Activated CD8-positive, alpha-beta T cell treated with anti-CD3 and anti-CD28 coated beads, Interleukin-2, amount 10 ng/mL, durations not matched to agents 7 days and 5 days (primary cell): ENCODE measurements around the gene BCL2L1. TPM values are rescaled to one million over a fixed set of nuclear protein-coding genes. Genes with fewer than 3 reads are reported as not detected.

Experiments used
- ATAC-seq: fragments of 150-1000 bp; cut with Tn5 transposase; one replicate; pipeline ENCODE4 v1.10.0; 2021; ENCODE audit warnings: moderate library complexity
- CTCF ChIA-PET: fragments of 350-600 bp; sonication (Branson Sonifier 250); formaldehyde crosslinking; loops from one replicate; lab custom pipeline; 2021; ENCODE audit warnings: antibody characterized with exemption; lab: Charles Lee
- POLR2A ChIA-PET: fragments of 350-600 bp; sonication (Branson Sonifier 250); formaldehyde crosslinking; loops from one replicate; lab custom pipeline; 2021; ENCODE audit warnings: antibody characterized with exemption; lab: Charles Lee
- DNase-seq: peaks from one replicate; pipeline ENCODE4 v3.0.0-alpha.2; 2020
- H3K27ac Mint-ChIP-seq: one replicate; pipeline ENCODE4 v1.8.0; 2021; ENCODE audit warnings: mild to moderate bottlenecking, mixed read lengths
- H3K27me3 Mint-ChIP-seq: one replicate; pipeline ENCODE4 v1.8.0; 2021; ENCODE audit warnings: low read depth, mixed read lengths
- H3K36me3 Mint-ChIP-seq: one replicate; pipeline ENCODE4 v1.8.0; 2021; ENCODE audit warnings: low read depth, mixed read lengths
- H3K4me1 Mint-ChIP-seq: one replicate; pipeline ENCODE4 v1.8.0; 2021; ENCODE audit warnings: low read depth, mixed read lengths
- H3K4me3 Mint-ChIP-seq: one replicate; pipeline ENCODE4 v1.8.0; 2021; ENCODE audit warnings: mild to moderate bottlenecking, mixed read lengths
- H3K9me3 Mint-ChIP-seq: one replicate; pipeline ENCODE4 v1.8.0; 2022; ENCODE audit warnings: mixed read lengths; ENCODE audit not compliant: insufficient read depth
- total RNA-seq, 2 experiments: library from RNA; stranded (reverse); gene quantifications; one replicate each; pipeline ENCODE4 v1.2.3, GENCODE V29; 2021

BCL2L1 gene
- total RNA-seq, 2 experiments from 2014 or later, result 71.4 to 73.0 TPM

DNA sequence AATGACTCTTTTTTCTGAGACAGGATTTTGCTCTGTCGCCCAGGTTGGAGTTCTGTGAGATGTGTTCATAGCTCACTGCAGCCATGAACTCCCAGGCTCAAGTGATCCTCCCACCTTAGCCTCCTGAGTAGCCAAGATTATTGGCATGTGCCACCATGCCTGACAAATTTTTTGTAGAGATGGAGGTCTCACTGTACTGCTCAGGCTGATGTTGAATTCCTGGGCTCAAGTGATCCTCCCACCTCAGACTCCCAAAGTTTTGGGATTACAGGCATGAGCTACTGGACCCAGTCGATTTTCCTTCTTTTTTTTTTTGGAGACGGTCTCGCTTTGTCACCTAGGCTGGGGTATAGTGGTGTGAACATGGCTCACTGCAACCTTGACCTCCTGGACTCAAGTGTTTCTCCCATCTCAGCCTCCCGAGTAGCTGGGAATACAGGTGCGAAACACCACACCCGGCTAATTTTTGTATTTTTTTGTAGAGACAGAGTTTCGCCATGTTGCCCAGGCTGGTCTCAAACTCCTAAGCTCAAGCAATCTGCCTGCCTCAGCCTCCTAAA lies 24.3 kb downstream of the BCL2L1 start:
- peak overlapping the region; percentile 84 for H3K27ac Mint-ChIP-seq
- no peak for DNase-seq
- H3K4me1 Mint-ChIP-seq, result peaks cover 69% of the 10 kb centered on the region
- no peaks in the 10 kb centered on the region for H3K27me3 Mint-ChIP-seq
- H3K36me3 Mint-ChIP-seq, result peaks cover 60% of the 10 kb centered on the region
- ChIA-PET POLR2A (interaction anchor here (1.1 to 4.9 kb wide), 5 partner anchors 11 to 23 kb away, joined by 3 to 44 read pairs (median 22); partner anchors contain the start of gene BCL2L1), CTCF (interaction anchor here (0.9 to 4.5 kb wide), 6 partner anchors 12 to 37 kb away, joined by 3 to 54 read pairs (median 10); partner anchors contain the start of gene BCL2L1)
- H3K9me3 Mint-ChIP-seq, result no peaks in the 10 kb centered on the region
- no peak overlapping the region for H3K4me3 Mint-ChIP-seq
- ATAC-seq, result no peak

GRCh38 chr20:31695849-31696804 lies 26.5 kb downstream of the BCL2L1 start:
- peaks cover 73% of the 10 kb centered on the region for H3K4me1 Mint-ChIP-seq
- H3K27me3 Mint-ChIP-seq, result no peaks in the 10 kb centered on the region
- DNase-seq, result no peak
- H3K36me3 Mint-ChIP-seq, result peaks cover 59% of the 10 kb centered on the region
- H3K9me3 Mint-ChIP-seq, result no peaks in the 10 kb centered on the region
- H3K27ac Mint-ChIP-seq, result peak overlapping the region; percentile 23
- no peak overlapping the region for H3K4me3 Mint-ChIP-seq
- no peak for ATAC-seq
- POLR2A ChIA-PET, result interaction anchor here (0.6 to 1.0 kb wide), 2 partner anchors 20 to 1407 kb away, joined by 3 to 4 read pairs; no protein-coding TSS in a partner anchor
- CTCF ChIA-PET, result interaction anchor here (1.0 to 11.0 kb wide), 8 partner anchors 20 to 83 kb away, joined by 3 to 80 read pairs (median 4); no protein-coding TSS in a partner anchor

DNA sequence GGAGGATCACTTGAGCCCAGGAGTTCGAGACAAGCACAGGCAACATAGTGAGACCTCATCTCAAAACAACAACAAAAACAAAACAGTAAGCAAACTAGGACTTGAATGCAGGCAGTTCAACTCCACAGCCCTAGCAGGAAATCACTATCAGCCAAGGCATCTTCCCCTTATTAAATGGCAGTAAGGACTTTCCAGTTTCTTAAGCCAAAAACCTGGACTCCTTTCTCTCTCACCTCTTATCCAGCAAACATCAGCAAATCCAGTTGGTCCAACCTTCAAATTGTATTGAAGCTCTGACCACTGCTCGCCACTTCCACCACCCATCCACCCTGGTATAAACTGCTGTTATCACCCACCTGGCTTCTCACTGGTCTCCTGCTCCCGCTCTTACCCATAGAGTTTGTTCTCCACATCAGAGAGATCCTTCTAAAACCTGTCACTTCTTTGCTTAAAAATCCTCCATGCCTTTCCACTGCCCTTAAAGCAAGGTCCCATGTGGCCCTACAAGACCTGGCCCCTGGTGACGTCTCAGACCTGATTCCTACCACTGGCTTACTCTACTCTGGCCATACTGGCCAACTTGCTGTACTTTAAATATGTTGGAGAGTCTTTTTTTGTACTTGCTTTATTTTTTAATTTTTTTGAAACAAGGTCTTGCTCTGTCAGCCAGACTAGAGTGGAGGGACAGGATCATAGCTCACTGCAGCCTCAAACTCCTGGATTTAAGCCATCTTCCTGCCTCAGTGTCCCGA lies 27.6 kb downstream of the BCL2L1 start:
- H3K27me3 Mint-ChIP-seq, result no peaks in the 10 kb centered on the region
- POLR2A ChIA-PET, result interaction anchor here (1.0 kb wide), 1 partner anchor 19 kb away, joined by 3 read pairs; no protein-coding TSS in a partner anchor
- H3K4me3 Mint-ChIP-seq, result no peak overlapping the region
- DNase-seq (no peak), ATAC-seq (no peak)
- CTCF ChIA-PET, result interaction anchor here (1.0 to 11.0 kb wide), 5 partner anchors 17 to 82 kb away, joined by 3 to 80 read pairs (median 4); no protein-coding TSS in a partner anchor
- H3K9me3 Mint-ChIP-seq, result no peaks in the 10 kb centered on the region
- peaks cover 56% of the 10 kb centered on the region for H3K36me3 Mint-ChIP-seq
- H3K27ac Mint-ChIP-seq, result peak overlapping the region; percentile 75
- H3K4me1 Mint-ChIP-seq, result peaks cover 67% of the 10 kb centered on the region

GRCh38 chr20:31693987-31694661 lies 28.5 kb downstream of the BCL2L1 start:
- Mint-ChIP-seq H3K27ac (peak overlapping the region; percentile 75), H3K4me3 (no peak overlapping the region), H3K4me1 (peaks cover 62% of the 10 kb centered on the region), H3K36me3 (peaks cover 56% of the 10 kb centered on the region), H3K9me3 (no peaks in the 10 kb centered on the region), H3K27me3 (no peaks in the 10 kb centered on the region)
- ATAC-seq (no peak), DNase-seq (no peak)
- CTCF ChIA-PET, result interaction anchor here (0.7 to 11.0 kb wide), 6 partner anchors 18 to 51 kb away, joined by 3 to 80 read pairs (median 4); no protein-coding TSS in a partner anchor
- POLR2A ChIA-PET, result interaction anchor here (1.0 to 1.1 kb wide), 2 partner anchors 18 to 19 kb away, joined by 3 to 5 read pairs; no protein-coding TSS in a partner anchor

DNA sequence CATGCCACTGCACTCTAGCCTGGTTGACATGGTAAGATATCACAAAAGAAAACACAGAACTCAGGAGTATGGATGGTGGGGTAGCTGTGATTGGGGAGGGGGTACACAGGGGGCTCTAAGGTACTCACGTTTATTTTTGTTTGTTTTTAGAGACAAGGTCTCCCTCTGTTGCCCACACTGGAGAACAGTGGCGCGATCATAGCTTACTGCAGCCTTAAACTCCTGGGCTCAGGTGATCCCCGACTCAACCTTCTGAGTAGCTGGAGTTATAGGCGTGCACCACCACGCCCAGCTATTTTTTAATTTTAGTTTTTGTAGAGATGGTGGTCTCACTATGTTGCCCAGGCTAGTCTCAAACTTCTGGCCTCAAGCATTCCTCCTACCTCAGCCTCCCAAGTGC lies 29.3 kb downstream of the BCL2L1 start:
- Mint-ChIP-seq H3K9me3 (no peaks in the 10 kb centered on the region), H3K36me3 (peaks cover 57% of the 10 kb centered on the region), H3K4me3 (no peak overlapping the region), H3K4me1 (peaks cover 61% of the 10 kb centered on the region), H3K27me3 (no peaks in the 10 kb centered on the region), H3K27ac (peak overlapping the region; percentile 34)
- ChIA-PET POLR2A (interaction anchor here (0.7 to 1.1 kb wide), 2 partner anchors 17 to 19 kb away, joined by 3 to 5 read pairs; no protein-coding TSS in a partner anchor), CTCF (interaction anchor here (1.1 to 11.0 kb wide), 5 partner anchors 13 to 32 kb away, joined by 3 to 80 read pairs (median 4); no protein-coding TSS in a partner anchor)
- no peak for ATAC-seq
- no peak for DNase-seq

- DNase-seq (no peak), ATAC-seq (peak; percentile 39)
- Mint-ChIP-seq H3K27me3 (no peaks in the 10 kb centered on the region), H3K36me3 (peaks cover 60% of the 10 kb centered on the region), H3K27ac (peak overlapping the region; percentile 62), H3K4me1 (peaks cover 63% of the 10 kb centered on the region), H3K4me3 (no peak overlapping the region), H3K9me3 (no peaks in the 10 kb centered on the region)
- ChIA-PET POLR2A (interaction anchor here (1.0 to 1.3 kb wide), 3 partner anchors 9 to 26 kb away, joined by 3 to 5 read pairs (median 5); no protein-coding TSS in a partner anchor), CTCF (interaction anchor here (1.2 to 11.0 kb wide), 7 partner anchors 9 to 32 kb away, joined by 3 to 80 read pairs (median 5); partner anchors contain the start of gene BCL2L1)
Measured at GRCh38 chr20:31691646-31692275, 30.9 kb downstream of the BCL2L1 start.

GRCh38 chr20:31690124-31690666 lies 32.5 kb downstream of the BCL2L1 start:
- H3K4me1 Mint-ChIP-seq, result peaks cover 68% of the 10 kb centered on the region

GRCh38 chr20:31689141-31689540 lies 33.5 kb downstream of the BCL2L1 start:
- POLR2A ChIA-PET, result interaction anchor here (0.7 kb wide), 1 partner anchor 671 kb away, joined by 3 read pairs; no protein-coding TSS in a partner anchor
- Mint-ChIP-seq H3K9me3 (no peaks in the 10 kb centered on the region), H3K4me1 (peaks cover 68% of the 10 kb centered on the region), H3K36me3 (peaks cover 67% of the 10 kb centered on the region), H3K4me3 (no peak overlapping the region), H3K27me3 (no peaks in the 10 kb centered on the region), H3K27ac (peak overlapping the region; percentile 78)
- no peak for ATAC-seq
- CTCF ChIA-PET, result interaction anchor here (2.4 to 11.0 kb wide), 2 partner anchors 27 to 34 kb away, joined by 12 to 80 read pairs; no protein-coding TSS in a partner anchor
- no peak for DNase-seq

More at GRCh38 chr20:31690124-31690666, 32.5 kb downstream of the BCL2L1 start:
- Mint-ChIP-seq H3K4me3 (no peak overlapping the region), H3K27ac (peak overlapping the region; percentile 74), H3K27me3 (no peaks in the 10 kb centered on the region), H3K36me3 (peaks cover 68% of the 10 kb centered on the region), H3K9me3 (no peaks in the 10 kb centered on the region)
- ATAC-seq, result no peak
- no peak for DNase-seq
- ChIA-PET CTCF (interaction anchor here (1.3 to 11.0 kb wide), 2 partner anchors 16 to 28 kb away, joined by 3 to 80 read pairs; no protein-coding TSS in a partner anchor), POLR2A (interaction anchor here (1.3 kb wide), 1 partner anchor 14 kb away, joined by 5 read pairs; no protein-coding TSS in a partner anchor)

- POLR2A ChIA-PET, result interaction anchor here (1.1 to 4.9 kb wide), 3 partner anchors 11 to 30 kb away, joined by 3 to 74 read pairs (median 4); no protein-coding TSS in a partner anchor
- Mint-ChIP-seq H3K4me3 (no peak overlapping the region), H3K36me3 (peaks cover 72% of the 10 kb centered on the region), H3K4me1 (peaks cover 75% of the 10 kb centered on the region), H3K27me3 (no peaks in the 10 kb centered on the region), H3K9me3 (no peaks in the 10 kb centered on the region), H3K27ac (peak overlapping the region; percentile 57)
- CTCF ChIA-PET, result interaction anchor here (0.6 to 11.0 kb wide), 4 partner anchors 12 to 36 kb away, joined by 3 to 80 read pairs (median 8); partner anchors contain the start of gene BCL2L1
- ATAC-seq, result no peak
- DNase-seq, result no peak
Measured at GRCh38 chr20:31687777-31688176, 34.9 kb downstream of the BCL2L1 start.
